H1 (cell line): ENCODE results near the gene SENP1. TPM values are rescaled to one million over a fixed set of nuclear protein-coding genes. Genes with fewer than 3 reads are reported as not detected.

Experiments used
- CTCF ChIA-PET: fragments of 300-600 bp; sonication (Branson Sonifier 250); formaldehyde crosslinking; loops from one replicate; lab custom pipeline; 2021; ENCODE audit not compliant: partially characterized antibody; lab: Charles Lee
- POLR2A ChIA-PET: fragments of 300-600 bp; sonication (Branson Sonifier 250); formaldehyde crosslinking; loops from one replicate; lab custom pipeline; 2021; ENCODE audit warnings: inconsistent platforms; ENCODE audit not compliant: partially characterized antibody; lab: Charles Lee
- DNase-seq, 2 experiments: peaks; one replicate each; pipeline versions ENCODE4 v3.0.0 to v3.0.0-alpha.2; 2010 to 2022; ENCODE audit warnings: low spot score in 2 of 2, low read depth in 1 of 2, mixed read lengths in 1 of 2
- FAIRE-seq: peaks from 2 replicates; lab custom pipeline; 2011; peaks lifted over from hg19 to GRCh38; lab: Jason Lieb, UNC
- H2AFZ ChIP-seq: 2 replicates; pipeline ENCODE4 v1.8.1; 2012; ENCODE audit warnings: low read length, inconsistent platforms
- H2AK5ac ChIP-seq: 2 replicates; pipeline ENCODE4 v1.6.1; 2013; ENCODE audit warnings: low read depth, low read length
- H2BK120ac ChIP-seq: replicated peaks from 2 replicates; pipeline ENCODE3; 2013; ENCODE audit warnings: low read depth, low read length, inconsistent platforms
- H2BK12ac ChIP-seq: 2 replicates; pipeline ENCODE4 v1.6.1; 2013; ENCODE audit warnings: low read depth, low read length
- H2BK15ac ChIP-seq: 2 replicates; pipeline ENCODE4 v1.6.1; 2013; ENCODE audit warnings: low read length
- H2BK20ac ChIP-seq: 2 replicates; pipeline ENCODE4 v1.6.1; 2013; ENCODE audit warnings: low read length
- H2BK5ac ChIP-seq: 2 replicates; pipeline ENCODE4 v1.6.1; 2013; ENCODE audit warnings: low read depth, low read length
- H3K14ac ChIP-seq: 2 replicates; pipeline ENCODE4 v1.6.1; 2013; ENCODE audit warnings: inconsistent platforms; ENCODE audit not compliant: insufficient read length
- H3K18ac ChIP-seq: 2 replicates; pipeline ENCODE4 v1.6.1; 2013; ENCODE audit warnings: low read length; ENCODE audit errors: extremely low read depth
- H3K23ac ChIP-seq: 2 replicates; pipeline ENCODE4 v1.6.1; 2013; ENCODE audit warnings: inconsistent platforms; ENCODE audit not compliant: insufficient read length
- H3K23me2 ChIP-seq: 2 replicates; pipeline ENCODE4 v1.6.1; 2013; ENCODE audit warnings: low read depth, low read length
- H3K27ac ChIP-seq: 2 replicates; pipeline ENCODE4 v1.6.1; 2011; ENCODE audit warnings: low read depth, low read length, inconsistent platforms
- H3K27me3 ChIP-seq, 4 experiments: replicated peaks in 1 of 4; 1 replicate in 1 of 4; 2 replicates in 3 of 4; pipeline versions ENCODE4 v1.6.1 to v1.8.1; 2011 to 2013; ENCODE audit warnings: low read length in 3 of 4, mild to moderate bottlenecking in 3 of 4, inconsistent platforms in 2 of 4, mixed read lengths in 2 of 4, moderate library complexity in 1 of 4; ENCODE audit not compliant: control insufficient read depth in 3 of 4, insufficient read depth in 3 of 4; ENCODE audit errors: extremely low read depth in 1 of 4
- H3K36me3 ChIP-seq, 4 experiments: 2 replicates each; pipeline versions ENCODE4 v1.6.1 to v1.8.1; 2011 to 2013; ENCODE audit warnings: mild to moderate bottlenecking in 4 of 4, low read length in 3 of 4, moderate library complexity in 2 of 4, control low read depth in 1 of 4, inconsistent platforms in 1 of 4; ENCODE audit not compliant: insufficient read depth in 4 of 4, control insufficient read depth in 2 of 4
- H3K4ac ChIP-seq: replicated peaks from 2 replicates; pipeline ENCODE3; 2013; ENCODE audit warnings: low read length, low read depth, mixed read lengths, inconsistent platforms; ENCODE audit not compliant: insufficient read length
- H3K4me1 ChIP-seq, 4 experiments: replicated peaks in 1 of 4; 1 replicate in 1 of 4; 2 replicates in 3 of 4; pipeline versions ENCODE4 v1.6.1 to v1.8.1; 2011 to 2013; ENCODE audit warnings: low read length in 3 of 4, inconsistent platforms in 2 of 4, mixed read lengths in 1 of 4; ENCODE audit not compliant: insufficient read depth in 4 of 4, control insufficient read depth in 3 of 4
- H3K4me2 ChIP-seq, 2 experiments: 2 replicates each; pipeline versions ENCODE4 v1.6.1 to v1.8.1; 2011 to 2013; ENCODE audit warnings: low read depth in 2 of 2, low read length in 2 of 2, control low read depth in 1 of 2, inconsistent platforms in 1 of 2, mild to moderate bottlenecking in 1 of 2; ENCODE audit not compliant: insufficient read depth in 1 of 2
- H3K4me3 ChIP-seq, 4 experiments: fragments of 200-600, 300-600 bp in 1 of 4; sonication (generic), shearing (Covaris generic), sonication (Bioruptor Twin) in 1 of 4; 2 replicates each; pipeline versions ENCODE4 v1.5.1 to v1.8.1; 2011 to 2016; ENCODE audit warnings: low read length in 4 of 4, low read depth in 3 of 4, control low read depth in 2 of 4, inconsistent platforms in 2 of 4, mild to moderate bottlenecking in 2 of 4, mixed read lengths in 1 of 4, moderate library complexity in 1 of 4; ENCODE audit not compliant: insufficient read depth in 2 of 4; ENCODE audit errors: extremely low read depth in 1 of 4
- H3K56ac ChIP-seq: replicated peaks from 2 replicates; pipeline ENCODE3; 2013; ENCODE audit warnings: low read depth, mild to moderate bottlenecking, mixed read lengths, low read length, inconsistent platforms; ENCODE audit not compliant: insufficient read length
- H3K79me1 ChIP-seq: 2 replicates; pipeline ENCODE4 v1.6.1; 2013; ENCODE audit warnings: low read depth, low read length, control low read depth
- H3K79me2 ChIP-seq, 2 experiments: 2 replicates each; pipeline versions ENCODE4 v1.6.1 to v1.8.1; 2012 to 2013; ENCODE audit warnings: low read length in 2 of 2, mild to moderate bottlenecking in 2 of 2, inconsistent platforms in 1 of 2; ENCODE audit not compliant: insufficient read depth in 2 of 2, control insufficient read depth in 1 of 2
- H3K9ac ChIP-seq, 4 experiments: replicated peaks in 1 of 4; 1 replicate in 1 of 4; 2 replicates in 3 of 4; pipeline versions ENCODE4 v1.6.1 to v1.8.1; 2011 to 2013; ENCODE audit warnings: low read depth in 3 of 4, low read length in 3 of 4, control low read depth in 2 of 4, mild to moderate bottlenecking in 2 of 4, moderate library complexity in 2 of 4, inconsistent platforms in 1 of 4; ENCODE audit errors: extremely low read depth in 1 of 4
- H3K9me3 ChIP-seq, 2 experiments: 2 replicates each; pipeline versions ENCODE4 v1.6.1 to v1.8.1; 2012 to 2013; ENCODE audit warnings: mild to moderate bottlenecking in 2 of 2, moderate library complexity in 2 of 2, control low read depth in 1 of 2, inconsistent platforms in 1 of 2, low read depth in 1 of 2, low read length in 1 of 2, mixed read lengths in 1 of 2; ENCODE audit not compliant: insufficient read depth in 2 of 2
- H4K20me1 ChIP-seq, 2 experiments: replicated peaks in 1 of 2; 2 replicates each; pipeline versions ENCODE3 to v1.8.1; 2011 to 2013; ENCODE audit warnings: inconsistent platforms in 2 of 2, low read length in 2 of 2, mild to moderate bottlenecking in 1 of 2; ENCODE audit not compliant: insufficient read depth in 2 of 2, control insufficient read depth in 1 of 2
- H4K5ac ChIP-seq: 2 replicates; pipeline ENCODE4 v1.6.1; 2013; ENCODE audit warnings: low read length, low read depth, mixed read lengths, inconsistent platforms; ENCODE audit not compliant: insufficient read length
- H4K8ac ChIP-seq: 2 replicates; pipeline ENCODE4 v1.8.0; 2013; ENCODE audit warnings: mild to moderate bottlenecking, moderate library complexity, low read length, inconsistent platforms; ENCODE audit not compliant: insufficient read depth; ENCODE audit errors: extremely low read depth
- H4K91ac ChIP-seq: replicated peaks from 2 replicates; pipeline ENCODE3; 2013; ENCODE audit warnings: low read length, mixed read lengths, inconsistent platforms; ENCODE audit not compliant: insufficient read length
- EP300 ChIP-seq, 2 experiments: IDR thresholded peaks; 1 replicate in 1 of 2; 2 replicates in 1 of 2; pipeline ENCODE4 v1.6.1; 2011 to 2012; ENCODE audit warnings: low read depth in 2 of 2, low read length in 2 of 2, mild to moderate bottlenecking in 2 of 2, borderline replicate concordance in 1 of 2, inconsistent platforms in 1 of 2, moderate library complexity in 1 of 2
- WGBS, 2 experiments: shearing (Covaris generic) in 1 of 2; methylation state at CpG; one replicate each; pipeline versions ENCODE4 v1.1.6 to v1.1.7; 2013 to 2015; ENCODE audit warnings: low lambda C conversion rate in 2 of 2, mixed read lengths in 2 of 2, inconsistent platforms in 1 of 2, low coverage in 1 of 2, missing lambda C conversion rate in 1 of 2; ENCODE audit not compliant: insufficient replicate concordance in 2 of 2, insufficient coverage in 1 of 2, insufficient read length in 1 of 2; ENCODE audit errors: extremely low coverage in 1 of 2, missing lambda C conversion rate in 1 of 2; 5-methylcytosine and 5-hydroxymethylcytosine counted together
- polyA plus RNA-seq, 7 experiments: library from polyadenylated mRNA; depleted of rRNA in 3 of 7; stranded (reverse) in 5 of 7; unstranded in 2 of 7; fragments of >200 nt in 5 of 7; fragments of 200-250 nt in 2 of 7; gene quantifications; 1 replicate in 5 of 7; 2 replicates in 1 of 7; 4 replicates in 1 of 7; pipeline versions ENCODE4 v1.2.1 to v1.2.3, GENCODE V29; 2011 to 2013; ENCODE audit warnings: missing spikeins in 2 of 7, mixed read lengths in 2 of 7
- total RNA-seq: library from RNA; stranded (reverse); fragmentation: NEBNext Ultra II Directional; extraction: Animal tissue kit (Norgen Biotek cat#: 25700); gene quantifications from 2 replicates; pipeline ENCODE4 v1.2.1, GENCODE V29; 2021

Gene SENP1
- total and polyA plus RNA-seq, 2 of the 8 experiments (the other 6 are each of a cell fraction or from before 2014, with no cell fraction given) = 14.2 to 31.5 TPM

- ChIA-PET POLR2A (no interaction called here), CTCF (interaction anchor here (1.3 kb wide), 1 partner anchor 119 kb away, joined by 4 read pairs; no protein-coding TSS in a partner anchor)
- Histone ChIP-seq H3K79me2 (no peaks in the 10 kb centered on the region), H3K56ac (no peak overlapping the region), H2BK20ac (no peak overlapping the region), H2AFZ (no peak overlapping the region), H2BK12ac (no peak overlapping the region), H4K5ac (no peak overlapping the region), H3K4me1 (no peaks in the 10 kb centered on the region), H4K8ac (no peak overlapping the region), H3K27me3 (no peaks in the 10 kb centered on the region), H4K91ac (no peak overlapping the region), H3K79me1 (no peaks in the 10 kb centered on the region), H3K23ac (no peak overlapping the region), H2BK5ac (no peak overlapping the region), H3K4me3 (no peak overlapping the region), H3K18ac (no peak overlapping the region), H3K9me3 (no peaks in the 10 kb centered on the region), H3K36me3 (peaks cover 0 to 46% (median 19%) of the 10 kb centered on the region in 4 experiments; a peak in 6 of 8 replicates), H2BK15ac (no peak overlapping the region), H3K27ac (no peak overlapping the region), H3K4me2 (no peak overlapping the region), H3K23me2 (no peaks in the 10 kb centered on the region), H2AK5ac (no peak overlapping the region), H4K20me1 (no peaks in the 10 kb centered on the region), H2BK120ac (no peak overlapping the region), H3K4ac (no peak overlapping the region), H3K14ac (no peak overlapping the region), H3K9ac (no peak overlapping the region)
- DNase-seq (no peak), FAIRE-seq (no peak)
- 95% methylated on average over 5 of the region's 5 CpGs; no CpG with 5 or more reads in 1 of the 2 experiments for WGBS, 2 experiments
- TF ChIP-seq EP300 (IDR thresholded peaks at IDR 0.05; ENCODE audit: borderline replicate concordance in 1 of 2, low read depth in 2 of 2, low read length in 2 of 2) = no peak
Measured at GRCh38 chr12:48065041-48065440, 40.8 kb downstream of the SENP1 start.
